SHP77 treated with DMSO at 0.1 percent for 48 hours (cell line): Measurements from ENCODE around the gene BFSP2.
"Not testable (repeated sequence)": the region's sequence is repeated elsewhere in the genome, so short reads cannot be mapped to it uniquely, and the experiment has no call there.

ENCODE experiments used
- DNase-seq: peaks from one replicate; lab custom pipeline; 2025; lab: John Stamatoyannopoulos, UW

Gene BFSP2

DNA sequence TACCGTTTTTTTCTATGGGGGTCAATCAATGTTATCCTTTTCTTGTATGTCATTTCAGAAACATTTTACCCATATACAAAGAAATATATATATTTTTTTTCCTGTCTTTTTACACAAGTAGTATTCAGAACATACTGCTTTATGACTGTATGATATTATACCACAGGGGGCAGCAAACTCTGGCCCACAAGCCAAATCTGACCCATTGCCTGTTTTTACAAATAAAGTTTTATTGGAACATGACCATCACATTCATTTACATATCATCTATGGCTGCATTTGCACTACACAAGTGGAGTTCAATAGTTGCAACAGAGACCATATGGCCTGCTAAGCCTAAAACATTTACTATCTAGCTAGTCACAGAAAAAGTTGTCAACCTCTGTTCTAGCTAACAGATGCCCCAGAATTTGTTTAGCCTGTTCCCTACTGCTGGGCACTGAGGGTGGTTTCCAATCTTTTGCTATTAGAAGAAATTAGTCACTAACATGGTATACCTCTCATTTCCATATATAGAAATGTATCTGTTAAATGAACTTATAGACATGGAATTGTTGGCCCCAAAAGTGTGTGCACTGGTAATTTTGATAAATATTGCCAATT lies 57.7 kb downstream of the BFSP2 start:
- DNase-seq: peak; percentile 26

- DNase-seq: no peak
Measured at GRCh38 chr3:133459400-133459799, 59.5 kb downstream of the BFSP2 start.

GRCh38 chr3:133460809-133461208 lies 61.0 kb downstream of the BFSP2 start:
- no peak for DNase-seq

DNA sequence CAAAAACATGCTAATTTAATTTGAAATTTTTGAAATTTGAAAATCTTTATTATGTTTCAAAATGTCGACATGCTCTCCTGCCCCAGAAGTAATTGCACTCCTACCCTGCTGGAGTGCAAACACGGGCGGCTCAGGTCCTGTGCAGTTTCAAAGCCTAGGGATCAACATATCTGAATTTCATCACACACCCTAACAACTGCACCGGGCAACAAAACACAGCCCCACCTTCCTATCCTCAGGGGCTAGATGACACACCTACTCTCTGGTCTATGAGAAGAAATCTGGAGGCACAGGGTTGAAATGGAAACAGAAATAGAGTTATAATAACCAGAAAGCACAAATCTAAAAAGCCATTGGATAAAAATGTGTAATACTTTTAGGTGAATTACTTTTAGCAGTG lies 61.4 kb downstream of the BFSP2 start:
- DNase-seq: no peak

- DNase-seq: no peak
Measured at GRCh38 chr3:133463347-133463860, 63.5 kb downstream of the BFSP2 start.

DNA sequence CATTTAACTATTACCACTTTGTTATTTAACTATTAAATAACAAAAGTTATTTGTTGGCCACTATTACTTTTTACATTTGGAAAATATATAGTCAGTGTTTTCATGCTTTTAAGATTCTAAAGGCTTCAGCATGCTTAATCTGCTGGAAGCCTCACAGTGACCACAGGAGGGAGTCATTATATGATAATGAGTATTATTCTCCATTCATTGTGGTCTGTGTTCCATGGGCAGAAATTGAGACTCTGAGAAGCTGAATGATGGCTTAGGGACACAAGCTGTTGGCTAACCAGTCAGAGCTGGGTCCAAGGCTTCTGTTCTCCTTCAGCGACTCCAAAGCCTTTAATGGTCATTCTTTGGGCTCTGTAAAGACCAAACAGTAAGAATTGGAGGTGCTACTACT lies 64.7 kb downstream of the BFSP2 start:
- DNase-seq: no peak

GRCh38 chr3:133466531-133467386 lies 66.9 kb downstream of the BFSP2 start:
- DNase-seq: peak; percentile 12

GRCh38 chr3:133467780-133468179 lies 67.9 kb downstream of the BFSP2 start:
- no peak for DNase-seq

DNA sequence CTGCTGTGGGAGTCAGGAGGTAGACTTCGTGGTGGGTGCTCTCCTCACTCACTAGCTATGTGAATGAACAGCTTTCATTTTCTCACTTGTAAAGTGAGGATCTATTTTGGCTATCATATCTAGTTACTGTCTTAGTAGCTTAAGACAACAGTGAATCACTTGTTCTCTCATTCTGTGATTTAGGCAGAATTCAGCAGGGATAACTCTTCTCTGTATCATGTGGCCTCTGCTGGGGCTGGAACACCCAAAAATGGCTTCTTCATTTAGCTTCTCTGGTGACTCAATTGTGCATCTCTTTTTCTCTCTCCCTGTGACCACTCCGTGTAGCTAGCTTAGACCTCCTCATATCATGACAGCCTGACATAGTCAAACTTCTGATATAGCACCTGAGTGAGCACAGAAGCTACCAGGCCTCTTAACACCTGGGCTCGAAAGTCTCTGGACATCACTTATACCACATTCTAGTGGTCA lies 68.4 kb downstream of the BFSP2 start:
- DNase-seq: no peak

GRCh38 chr3:133469140-133469731 lies 69.4 kb downstream of the BFSP2 start:
- DNase-seq: no peak

DNA sequence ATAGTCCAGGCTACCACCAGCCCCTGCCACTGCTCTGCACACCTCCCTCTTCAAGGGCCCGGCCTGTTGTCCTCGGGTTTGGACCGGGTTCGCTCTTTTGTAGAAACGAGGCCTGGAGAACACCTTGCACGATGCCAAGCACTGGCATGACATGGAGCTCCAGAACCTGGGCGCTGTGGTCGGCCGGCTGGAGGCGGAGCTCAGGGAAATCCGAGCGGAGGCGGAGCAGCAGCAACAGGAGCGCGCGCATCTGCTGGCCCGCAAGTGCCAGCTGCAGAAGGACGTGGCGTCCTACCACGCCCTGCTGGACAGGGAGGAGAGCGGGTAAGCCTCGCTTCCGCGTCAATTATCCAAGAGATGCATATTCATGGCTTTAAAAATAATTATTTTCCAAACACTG lies 72.4 kb downstream of the BFSP2 start:
- DNase-seq: peak; percentile 82

DNA sequence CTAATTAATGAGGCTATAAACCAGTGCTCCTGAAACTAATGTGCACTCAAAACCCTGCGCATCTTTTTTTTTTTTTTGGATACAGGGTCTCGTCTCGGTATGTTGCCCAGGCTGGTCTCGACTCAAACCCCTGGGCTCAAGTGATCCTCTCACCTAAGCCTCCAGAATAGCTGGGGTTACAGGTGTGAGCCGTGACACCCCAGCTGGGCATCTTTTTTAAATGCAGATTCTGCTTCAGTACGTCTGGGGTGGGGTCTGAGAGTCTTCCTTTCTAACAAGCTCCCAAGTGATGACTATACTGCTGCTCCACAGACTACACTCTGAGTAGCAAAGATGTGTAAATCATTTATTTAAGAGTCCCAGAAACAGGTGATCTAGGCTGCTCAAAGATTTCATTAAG lies 73.0 kb downstream of the BFSP2 start:
- DNase-seq: no peak

DNA sequence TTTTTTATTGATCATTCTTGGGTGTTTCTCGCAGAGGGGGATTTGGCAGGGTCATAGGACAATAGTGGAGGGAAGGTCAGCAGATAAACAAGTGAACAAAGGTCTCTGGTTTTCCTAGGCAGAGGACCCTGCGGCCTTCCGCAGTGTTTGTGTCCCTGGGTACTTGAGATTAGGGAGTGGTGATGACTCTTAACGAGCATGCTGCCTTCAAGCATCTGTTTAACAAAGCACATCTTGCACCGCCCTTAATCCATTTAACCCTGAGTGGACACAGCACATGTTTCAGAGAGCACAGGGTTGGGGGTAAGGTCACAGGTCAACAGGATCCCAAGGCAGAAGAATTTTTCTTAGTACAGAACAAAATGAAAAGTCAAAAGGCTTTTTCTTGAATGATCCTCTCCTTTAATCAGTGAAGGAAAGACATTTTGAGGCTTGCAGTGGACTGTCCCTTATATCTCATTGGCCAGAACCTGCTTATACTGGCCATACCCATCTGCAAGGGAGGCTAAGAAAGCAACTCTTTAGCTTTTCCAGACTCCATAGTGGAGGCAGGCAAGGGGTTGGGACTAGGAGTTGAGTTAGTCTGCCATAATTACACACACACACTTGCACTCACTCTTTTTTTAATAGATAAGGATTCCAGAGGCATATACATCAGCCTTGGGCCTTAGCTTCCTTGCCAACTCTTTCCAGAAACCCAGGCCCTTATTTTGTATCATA lies 73.8 kb downstream of the BFSP2 start:
- not testable (repeated sequence) for DNase-seq

DNA sequence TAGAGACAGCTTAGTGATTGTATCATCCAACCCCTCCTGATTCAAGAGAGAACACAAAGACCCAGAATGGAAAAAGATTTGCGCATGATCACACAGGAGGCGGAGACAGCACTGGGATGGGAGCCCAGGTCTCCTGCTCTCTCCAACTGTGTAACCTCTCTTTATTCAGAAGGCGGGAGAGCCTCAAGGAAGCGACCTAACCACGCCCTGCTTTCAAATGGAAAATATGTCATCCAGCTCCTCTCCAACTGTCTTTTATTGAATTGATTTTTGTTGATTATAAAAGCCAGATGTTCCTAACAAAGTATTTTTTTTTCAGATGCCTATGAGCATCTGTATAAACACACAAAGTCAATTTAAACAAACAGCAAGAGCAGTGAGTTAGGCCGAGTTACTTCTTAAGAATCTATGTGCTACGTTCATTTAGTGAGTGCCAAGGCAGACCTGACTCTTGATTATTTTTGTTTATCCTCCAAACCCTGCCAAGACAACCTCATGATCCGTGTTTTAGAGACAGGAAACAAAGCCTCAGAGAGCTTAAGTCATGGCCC lies 74.5 kb downstream of the BFSP2 start:
- peak; percentile 46 for DNase-seq

- DNase-seq: no peak
Measured at GRCh38 chr3:133474817-133475216, 75.0 kb downstream of the BFSP2 start.

DNA sequence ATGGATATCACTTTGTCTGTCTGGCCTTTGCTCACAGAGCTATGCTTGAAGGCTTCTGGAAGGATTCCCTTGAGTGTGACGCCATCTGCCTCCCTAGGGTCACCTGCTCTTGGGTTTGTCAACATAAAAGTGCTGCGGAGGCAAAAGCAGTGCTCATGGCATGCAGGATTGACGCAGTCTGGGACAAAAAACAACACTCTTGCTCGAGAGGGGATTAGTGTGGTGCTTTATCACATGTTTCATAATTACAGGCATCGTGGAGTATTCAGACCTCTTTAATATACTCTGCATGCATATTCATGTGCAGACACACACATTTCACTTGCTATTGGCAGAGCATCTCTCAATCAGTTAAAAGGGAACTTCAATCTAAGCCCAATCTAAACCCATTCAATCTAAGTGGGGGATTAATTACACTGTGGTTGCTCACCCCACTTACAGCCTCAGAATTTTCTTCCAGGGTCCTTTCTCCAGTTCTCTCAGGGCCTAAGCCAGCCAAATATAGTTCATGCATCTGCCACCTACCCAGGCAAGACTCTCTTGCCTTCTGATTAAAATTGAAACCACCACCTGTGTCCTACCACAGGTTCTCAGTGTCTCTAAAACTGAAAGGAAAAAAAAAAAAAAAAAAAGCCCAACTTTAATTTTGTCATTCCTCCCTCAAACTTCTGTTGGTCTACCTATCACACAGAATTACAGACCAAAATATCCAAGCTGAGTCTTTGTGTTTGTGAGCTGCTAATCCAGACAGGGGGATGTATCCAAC lies 75.6 kb downstream of the BFSP2 start:
- peak; percentile 96 for DNase-seq

GRCh38 chr3:133476971-133477375 lies 77.1 kb downstream of the BFSP2 start:
- peak; percentile 84 for DNase-seq

GRCh38 chr3:133477487-133477886 lies 77.6 kb downstream of the BFSP2 start:
- no peak for DNase-seq

GRCh38 chr3:133478624-133479023 lies 78.8 kb downstream of the BFSP2 start:
- DNase-seq: no peak

DNA sequence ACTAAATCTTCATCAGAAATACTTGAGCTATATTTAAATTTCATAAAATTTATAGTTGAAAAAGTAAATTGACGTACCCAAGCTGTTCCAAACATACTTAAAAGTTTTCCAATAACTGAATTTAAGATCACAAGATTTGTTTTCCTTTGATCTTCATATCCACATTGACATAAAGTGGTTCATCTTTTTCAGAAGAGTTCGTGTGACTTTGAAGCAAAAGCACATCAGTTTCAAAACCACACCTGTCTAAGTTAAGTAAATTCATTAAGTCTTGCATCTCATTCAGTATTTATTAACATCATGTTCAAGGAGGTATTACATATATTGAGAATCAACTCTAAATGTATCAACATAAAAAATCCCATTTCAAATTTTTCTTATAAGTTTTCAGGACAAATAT lies 79.5 kb downstream of the BFSP2 start:
- no peak for DNase-seq
